Testis (tissue), 3 donors: Measurements from ENCODE around the gene TBCD. TPM values are rescaled to one million over a fixed set of nuclear protein-coding genes. Genes with fewer than 3 reads are reported as not detected.

Source experiments
- DNase-seq: peaks from one replicate; pipeline ENCODE4 v3.0.0-alpha.2; 2019
- H3K27ac ChIP-seq, 2 donors: fragments of 200-600 bp; sonication (generic); one replicate each; pipeline ENCODE4 v1.5.1; 2019
- H3K27me3 ChIP-seq: fragments of 200-600 bp; sonication (generic); one replicate; pipeline ENCODE4 v1.5.1; 2019
- H3K36me3 ChIP-seq: fragments of 200-600 bp; sonication (generic); one replicate; pipeline ENCODE4 v1.5.1; 2017; ENCODE audit warnings: low read depth; ENCODE audit errors: missing control alignments
- H3K4me1 ChIP-seq: fragments of 200-600 bp; sonication (generic); one replicate; pipeline ENCODE4 v1.5.1; 2019
- H3K4me3 ChIP-seq, 2 donors: fragments of 200-600 bp; sonication (generic); one replicate each; pipeline ENCODE4 v1.5.1; 2017 to 2019
- H3K9me3 ChIP-seq: fragments of 200-600 bp; sonication (generic); one replicate; pipeline ENCODE4 v1.5.1; 2017
- CTCF ChIP-seq, 3 experiments: fragments of 450-650 bp in 2 of 3; fragments of 200-600 bp in 1 of 3; sonication (generic) in 1 of 3; IDR thresholded peaks; one replicate each; pipeline ENCODE4 v1.5.1; 2016 to 2019; ENCODE audit warnings: antibody characterized with exemption in 3 of 3, mild to moderate bottlenecking in 2 of 3, moderate library complexity in 1 of 3
- POLR2A ChIP-seq: fragments of 450-650 bp; IDR thresholded peaks from one replicate; pipeline ENCODE4 v1.6.1; 2017; ENCODE audit warnings: antibody characterized with exemption, mild to moderate bottlenecking, moderate library complexity
- WGBS, 2 donors: methylation state at CpG; one replicate each; pipeline ENCODE4 v1.1.5; 2018; 5-methylcytosine and 5-hydroxymethylcytosine counted together
- intact Hi-C: fragments of 100-400 bp; cut with DNase I; formaldehyde crosslinking; loops from one replicate; pipeline ENCODE4 v1.15.1; 2023; ENCODE audit warnings: low total_unique reads
- polyA plus RNA-seq: library from polyadenylated mRNA; stranded (reverse); fragments of 350-450 nt; fragmentation: Illumina TruSeq; extraction: RNeasy Lipid Tissue Mini Kit (QIAGEN cat#74804); gene quantifications from one replicate; pipeline ENCODE4 v1.2.3, GENCODE V29; 2014; ENCODE audit warnings: low read depth, low replicate concordance; ENCODE audit not compliant: insufficient read depth
- total RNA-seq, 2 donors: library from RNA; depleted of rRNA; stranded (reverse); fragments of >200 nt; gene quantifications; one replicate each; pipeline ENCODE4 v1.2.3, GENCODE V29; 2016

The TBCD gene
- total and polyA plus RNA-seq, 3 donors from 2014 or later, result 81.2 to 128 (median 115) TPM

GRCh38 chr17:82920715-82921114, 168.8 kb downstream of the TBCD start:
- intact Hi-C loops, result no loop called here
- Histone ChIP-seq H3K27me3 (no peaks in the 10 kb centered on the region), H3K27ac (no peak overlapping the region), H3K36me3 (no peaks in the 10 kb centered on the region), H3K4me3 (no peak overlapping the region), H3K9me3 (no peaks in the 10 kb centered on the region), H3K4me1 (no peaks in the 10 kb centered on the region)
- TF ChIP-seq CTCF (IDR thresholded peaks at IDR 0.05), result no peak
- no peak for TF ChIP-seq POLR2A
- DNase-seq, result no peak
- WGBS, 2 donors, result 89 to 95% methylated on average over 15 to 16 of the region's 16 CpGs

GRCh38 chr17:82921426-82921825, 169.6 kb downstream of the TBCD start:
- Histone ChIP-seq H3K27ac (no peak overlapping the region), H3K4me3 (no peak overlapping the region), H3K9me3 (no peaks in the 10 kb centered on the region), H3K4me1 (no peaks in the 10 kb centered on the region), H3K27me3 (no peaks in the 10 kb centered on the region), H3K36me3 (no peaks in the 10 kb centered on the region)
- 95% methylated on average over 13 of the region's 13 CpGs for WGBS, 2 donors
- TF ChIP-seq POLR2A, result no peak
- no peak for TF ChIP-seq CTCF (IDR thresholded peaks at IDR 0.05)
- intact Hi-C loops, result no loop called here
- DNase-seq, result no peak

- no peak overlapping the region for H3K4me3 ChIP-seq
- DNase-seq, result no peak
- TF ChIP-seq CTCF (IDR thresholded peaks at IDR 0.05) (no peak), POLR2A (no peak)
- no peak overlapping the region for H3K27ac ChIP-seq
- intact Hi-C loops, result no loop called here
- H3K9me3 ChIP-seq, result no peaks in the 10 kb centered on the region
- H3K27me3 ChIP-seq, result no peaks in the 10 kb centered on the region
- H3K4me1 ChIP-seq, result no peaks in the 10 kb centered on the region
- 90 to 93% methylated on average over 6 to 19 of the region's 19 CpGs for WGBS, 2 donors
- H3K36me3 ChIP-seq, result no peaks in the 10 kb centered on the region
Observed at GRCh38 chr17:82922646-82923045, 170.8 kb downstream of the TBCD start.

- H3K4me3 ChIP-seq, result no peak overlapping the region
- H3K36me3 ChIP-seq, result no peaks in the 10 kb centered on the region
- H3K4me1 ChIP-seq, result no peaks in the 10 kb centered on the region
- TF ChIP-seq CTCF (IDR thresholded peaks at IDR 0.05) (no peak), POLR2A (no peak)
- no peaks in the 10 kb centered on the region for H3K9me3 ChIP-seq
- H3K27me3 ChIP-seq, result no peaks in the 10 kb centered on the region
- 91 to 94% methylated on average over 20 to 24 of the region's 25 CpGs for WGBS, 2 donors
- intact Hi-C loops, result no loop called here
- H3K27ac ChIP-seq, result no peak overlapping the region
- no peak for DNase-seq
Observed at GRCh38 chr17:82923366-82924113, 171.7 kb downstream of the TBCD start.

GRCh38 chr17:82924214-82924613, 172.3 kb downstream of the TBCD start:
- TF ChIP-seq POLR2A (no peak), CTCF (IDR thresholded peaks at IDR 0.05) (no peak)
- Histone ChIP-seq H3K4me1 (no peaks in the 10 kb centered on the region), H3K36me3 (no peaks in the 10 kb centered on the region), H3K9me3 (no peaks in the 10 kb centered on the region), H3K4me3 (no peak overlapping the region), H3K27me3 (no peaks in the 10 kb centered on the region), H3K27ac (no peak overlapping the region)
- no peak for DNase-seq
- intact Hi-C loops, result no loop called here
- WGBS, 2 donors, result 88 to 96% methylated on average over 13 of the region's 13 CpGs
